Cortex of kidney (tissue), 1 donor: Measurements from ENCODE around the gene GABRR1.
"Not testable (repeated sequence)": the region's sequence is repeated elsewhere in the genome, so short reads cannot be mapped to it uniquely, and the experiment has no call there.

Experiments
- DNase-seq: peaks from one replicate; lab custom pipeline; 2025; lab: John Stamatoyannopoulos, UW

The GABRR1 gene

DNA sequence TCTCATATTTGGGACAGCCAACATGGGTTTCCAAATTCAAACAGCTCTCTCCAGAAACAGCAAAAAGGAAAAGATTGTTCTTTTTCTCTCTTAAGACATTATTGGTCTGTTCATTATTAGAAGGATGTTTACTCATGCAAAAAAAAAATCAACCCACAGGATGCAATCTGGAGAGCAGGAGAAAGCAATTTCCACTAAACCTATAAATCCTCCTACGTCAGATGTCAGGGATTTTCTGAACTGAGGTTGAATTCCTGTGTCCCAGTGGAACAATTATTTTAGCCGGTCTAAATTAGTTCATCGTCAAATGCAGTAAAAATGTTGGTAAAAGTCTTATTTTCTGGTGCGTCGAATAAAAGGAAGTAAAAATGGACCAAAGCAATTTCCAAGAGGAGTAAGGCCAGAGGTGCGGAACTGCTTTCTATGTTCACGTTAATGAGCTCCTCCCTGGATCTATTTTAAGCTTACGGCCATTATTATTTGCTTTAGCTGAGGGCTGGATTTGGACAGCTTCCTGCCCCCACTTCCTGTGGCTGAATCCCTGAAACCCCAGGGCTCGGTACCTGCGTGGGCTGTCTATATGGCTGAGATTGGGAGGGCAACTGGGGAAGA, at the start of gene GABRR1:
Gene GABRR1 (minus strand): TSS at position 60 of the 612 bp plus-strand sequence. CDS start 36 bp downstream, at position 24.
- DNase-seq, result no peak

DNA sequence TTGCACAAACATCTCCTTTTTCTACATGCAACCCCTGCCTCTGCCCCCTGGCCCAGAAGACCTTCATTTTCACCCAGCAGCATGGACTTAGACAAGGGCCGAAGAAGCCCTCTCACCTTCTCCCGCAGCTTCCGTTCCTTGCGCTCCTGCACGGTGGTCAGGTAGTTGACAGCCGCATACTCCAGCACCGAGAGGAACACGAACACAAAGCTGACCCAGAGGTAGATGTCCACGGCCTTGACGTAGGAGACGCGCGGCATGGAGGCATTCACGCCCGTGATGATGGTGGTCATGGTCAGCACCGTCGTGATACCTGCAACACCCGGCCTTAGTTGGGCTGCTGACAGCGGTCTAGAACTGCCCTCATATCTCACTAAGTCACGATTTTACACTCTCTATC, 47.1 kb upstream of the GABRR1 start:
- DNase-seq, result no peak

DNA sequence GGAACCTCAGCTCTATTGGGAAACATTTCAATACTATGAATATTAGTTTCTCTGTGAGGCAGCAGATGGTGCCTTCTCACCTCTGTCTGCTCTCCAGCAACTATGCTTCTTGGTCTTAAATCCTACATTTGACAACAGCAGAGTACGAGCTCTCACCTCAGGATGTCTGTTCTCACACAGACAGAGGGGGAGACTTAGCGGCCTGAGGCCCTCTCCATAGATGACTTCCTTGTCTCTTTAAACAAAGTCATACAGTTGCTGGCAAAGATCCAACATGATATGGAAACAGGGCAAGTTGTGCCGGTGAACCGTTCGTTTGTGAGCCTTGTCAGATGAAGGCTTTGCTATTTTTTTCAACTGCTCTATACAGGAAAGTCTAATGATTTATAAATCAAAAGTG, 43.7 kb upstream of the GABRR1 start:
- no peak for DNase-seq

DNA sequence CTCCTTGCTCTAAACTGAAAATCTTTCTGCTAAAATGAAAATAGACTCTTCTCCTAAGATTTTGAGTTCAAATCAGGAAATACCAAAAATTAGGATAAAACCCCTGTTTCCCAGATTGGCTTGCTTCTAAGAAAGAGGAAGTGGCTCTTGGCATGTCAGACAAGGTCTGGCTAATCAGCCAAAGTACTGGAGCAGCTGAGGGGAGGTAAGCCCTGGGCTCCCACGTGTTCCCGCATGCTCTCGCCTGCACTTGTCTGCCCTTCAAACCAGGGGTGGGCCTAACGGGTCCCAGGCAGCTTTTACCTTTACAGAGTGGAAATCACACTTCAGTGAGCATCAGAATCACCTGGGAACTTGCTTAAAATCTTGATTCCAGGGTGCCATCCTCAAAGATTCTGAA, 43.2 kb upstream of the GABRR1 start:
- DNase-seq, result no peak

DNA sequence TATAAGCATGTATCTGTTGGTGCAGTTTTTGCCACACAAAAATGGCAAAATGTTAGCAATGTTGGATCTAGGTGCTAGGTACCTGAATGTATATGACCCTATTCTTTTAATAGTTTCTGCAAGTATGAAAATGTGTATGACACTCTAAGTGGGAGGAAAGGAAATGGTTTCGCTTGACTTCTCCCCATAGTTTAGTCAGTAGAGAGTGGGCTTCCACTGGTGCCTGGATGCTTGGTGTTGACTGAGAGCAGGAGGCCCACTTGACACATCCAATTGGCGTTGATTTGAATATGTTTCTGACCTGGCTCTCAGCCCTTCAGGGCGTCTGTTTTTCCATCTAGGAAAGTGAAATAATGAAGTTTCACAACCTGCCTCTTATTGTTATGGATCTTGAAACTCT, 41.8 kb upstream of the GABRR1 start:
- DNase-seq, result no peak

- no peak for DNase-seq
Observed at GRCh38 chr6:89257781-89258180, 40.6 kb upstream of the GABRR1 start.

DNA sequence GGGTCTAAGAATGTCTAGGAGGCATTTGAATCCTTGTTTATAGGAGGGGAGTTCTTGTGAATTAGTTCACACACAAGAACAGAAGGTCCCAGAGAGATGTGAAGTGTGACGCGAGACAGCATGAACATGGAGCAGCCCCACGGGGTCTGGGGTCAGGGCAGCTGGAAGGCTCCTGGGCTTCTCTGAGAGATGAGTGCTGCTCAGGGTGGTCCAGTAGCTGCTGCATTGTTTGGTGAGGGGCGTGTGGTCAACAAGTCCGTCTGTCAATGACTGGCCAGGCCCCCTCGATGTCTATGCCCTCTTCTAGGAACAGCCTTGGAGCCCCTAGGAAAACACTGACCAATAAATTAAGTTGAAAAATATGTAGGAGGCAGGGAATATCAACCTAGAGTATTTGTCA, 40.2 kb upstream of the GABRR1 start:
- no peak for DNase-seq

DNA sequence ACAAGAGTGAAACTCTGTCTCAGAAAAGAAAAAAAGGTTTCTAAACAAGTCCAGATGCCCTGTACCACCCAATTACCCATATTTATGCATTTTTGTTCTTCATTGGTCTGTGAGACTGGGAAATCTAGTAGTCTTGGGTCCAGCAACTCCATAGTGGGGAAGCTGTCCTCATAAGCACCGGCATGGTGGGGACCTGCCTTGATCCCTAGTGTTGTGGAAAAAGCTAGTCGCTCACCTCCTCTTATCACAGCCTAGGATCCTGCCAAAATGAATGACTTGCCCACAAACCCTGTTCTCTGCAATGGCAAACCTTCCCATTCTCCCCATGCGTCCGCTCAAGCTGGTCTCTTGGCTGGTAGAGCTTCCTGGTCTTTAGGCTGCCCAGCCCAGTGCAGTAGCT, 38.3 kb upstream of the GABRR1 start:
- no peak for DNase-seq

- DNase-seq, result no peak
Observed at GRCh38 chr6:89254569-89254968, 37.4 kb upstream of the GABRR1 start.

- no peak for DNase-seq
Observed at GRCh38 chr6:89252907-89253306, 35.7 kb upstream of the GABRR1 start.

DNA sequence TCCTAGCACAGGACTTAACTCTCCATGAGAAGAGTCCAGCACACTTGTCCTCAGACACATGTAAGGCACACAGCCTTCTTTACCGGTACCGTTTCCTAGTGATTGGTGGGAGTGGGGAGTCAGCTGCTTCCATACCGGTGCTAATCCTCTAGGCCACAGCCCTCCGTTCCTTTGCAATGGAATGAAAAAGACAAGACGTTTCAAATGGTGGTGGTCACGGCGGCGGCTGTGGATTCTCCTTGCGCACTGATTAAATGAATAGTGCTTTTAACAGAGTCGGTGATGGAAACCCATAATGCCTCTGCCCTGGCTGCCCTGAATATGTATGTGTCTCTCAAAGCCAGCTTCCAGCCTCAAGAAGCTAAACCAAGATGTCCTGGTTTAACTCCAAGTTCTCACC, 34.8 kb upstream of the GABRR1 start:
- no peak for DNase-seq

GRCh38 chr6:89251170-89251569, 34.0 kb upstream of the GABRR1 start:
- DNase-seq, result no peak

DNA sequence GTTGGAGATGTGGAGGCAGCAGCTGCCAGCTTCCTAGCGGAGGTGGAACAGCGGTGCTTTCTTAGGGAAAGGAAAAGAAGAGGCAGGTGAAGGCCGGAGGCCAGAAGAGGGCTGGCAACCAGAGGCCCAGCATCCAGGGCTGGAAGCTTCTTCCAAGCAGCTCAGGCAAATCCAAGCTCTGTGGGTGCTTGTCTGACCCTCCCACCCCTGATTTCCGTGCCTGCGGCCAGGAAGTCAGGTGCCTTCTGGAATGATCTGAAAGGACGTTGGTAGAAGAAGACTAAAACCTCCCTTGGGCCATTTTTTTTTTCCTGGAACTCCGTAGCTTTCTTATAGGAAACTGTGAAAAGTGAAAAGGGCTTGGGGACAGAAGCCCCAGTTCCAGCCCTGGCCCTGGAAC, 33.1 kb upstream of the GABRR1 start:
- no peak for DNase-seq

- DNase-seq, result no peak
Observed at GRCh38 chr6:89244241-89244985, 27.3 kb upstream of the GABRR1 start.

DNA sequence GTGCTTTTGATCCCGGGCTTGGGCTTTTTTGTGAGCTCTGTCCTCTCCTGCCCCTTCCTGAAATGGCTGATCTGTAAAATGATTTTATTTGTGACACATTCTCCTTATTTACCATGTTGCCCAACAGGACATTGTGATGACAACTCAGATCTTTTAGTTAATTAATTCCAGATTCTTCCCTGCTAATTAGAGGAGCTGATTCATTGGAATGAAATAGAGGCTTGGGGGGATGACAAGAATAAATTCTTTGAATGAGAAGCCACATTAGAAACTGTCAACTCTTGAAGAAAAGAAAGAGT, 26.1 kb upstream of the GABRR1 start:
- DNase-seq, result no peak

DNA sequence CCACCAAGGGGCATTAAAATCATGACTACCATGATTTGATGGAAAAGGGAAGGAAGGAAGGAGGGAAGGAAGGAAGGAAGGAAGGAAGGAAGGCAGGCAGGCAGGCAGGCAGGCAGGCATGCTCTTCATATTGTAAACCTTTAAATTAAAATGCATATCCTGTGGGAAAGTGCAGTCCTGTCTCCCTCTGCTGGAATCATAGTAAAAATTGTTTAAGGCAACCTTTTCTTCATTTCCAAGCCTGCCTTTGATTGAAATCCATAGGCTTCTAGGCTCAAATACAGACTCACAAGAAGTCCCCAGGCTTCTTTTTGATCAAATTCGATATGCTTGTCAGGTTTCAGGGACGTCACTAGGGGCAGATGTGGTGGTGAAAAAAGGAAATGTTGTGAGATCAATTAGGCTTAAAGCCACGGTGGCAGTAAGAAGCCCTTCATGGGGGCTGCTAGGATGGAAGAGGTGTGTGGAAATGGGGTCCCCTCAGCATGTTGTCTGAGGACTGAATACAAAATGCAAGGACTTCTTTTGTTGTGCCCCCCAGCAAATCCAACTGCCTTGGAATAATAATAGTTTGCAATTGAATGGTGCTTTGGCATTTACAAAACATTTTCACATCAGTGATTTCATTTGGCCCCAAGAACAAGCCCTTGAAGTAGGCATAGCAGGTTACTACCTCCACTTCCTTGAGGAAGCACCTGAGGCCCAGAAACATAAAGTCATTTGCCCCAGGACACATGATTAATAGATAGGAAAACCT, 25.6 kb upstream of the GABRR1 start:
- no peak for DNase-seq

DNA sequence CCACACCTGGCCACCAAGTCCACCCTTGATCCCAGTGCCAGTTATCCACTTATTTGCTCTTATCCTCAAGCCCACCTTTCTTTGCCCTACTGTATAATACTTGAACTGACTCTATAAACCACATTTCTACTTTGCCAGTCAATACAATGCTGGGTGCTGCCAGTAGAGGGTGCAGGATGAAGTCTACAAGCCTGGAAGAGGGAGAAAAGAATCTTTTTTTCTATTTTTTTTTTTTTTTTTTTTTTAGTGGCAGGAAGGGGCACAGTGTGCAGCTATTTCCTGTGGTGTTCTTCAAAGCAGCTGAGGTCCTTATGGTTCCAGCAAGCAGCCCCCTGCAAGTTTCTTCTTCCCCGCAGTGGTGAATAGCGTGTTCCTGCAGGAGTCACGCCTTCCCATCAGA, 22.2 kb upstream of the GABRR1 start:
- DNase-seq, result no peak

DNA sequence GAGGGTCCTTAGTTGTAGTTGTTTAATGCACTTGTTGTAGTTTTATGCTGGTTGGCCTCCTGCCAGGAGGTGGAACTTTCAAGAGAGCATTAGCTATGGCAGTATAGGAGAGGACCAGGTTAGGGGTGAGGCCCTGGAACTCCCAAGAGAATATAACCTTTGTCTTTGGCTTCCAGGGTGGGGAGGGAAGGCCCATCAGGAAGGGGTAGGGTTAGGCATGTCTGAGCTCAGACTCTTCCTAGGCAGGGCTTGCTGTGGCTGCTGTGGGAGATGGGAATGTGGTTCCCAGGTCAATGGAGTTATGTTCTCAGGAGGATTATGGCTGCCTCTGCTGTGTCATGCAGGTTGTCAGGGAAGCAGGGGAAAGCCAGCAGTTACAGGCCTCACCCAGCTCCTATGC, 20.0 kb upstream of the GABRR1 start:
- DNase-seq, result no peak

DNA sequence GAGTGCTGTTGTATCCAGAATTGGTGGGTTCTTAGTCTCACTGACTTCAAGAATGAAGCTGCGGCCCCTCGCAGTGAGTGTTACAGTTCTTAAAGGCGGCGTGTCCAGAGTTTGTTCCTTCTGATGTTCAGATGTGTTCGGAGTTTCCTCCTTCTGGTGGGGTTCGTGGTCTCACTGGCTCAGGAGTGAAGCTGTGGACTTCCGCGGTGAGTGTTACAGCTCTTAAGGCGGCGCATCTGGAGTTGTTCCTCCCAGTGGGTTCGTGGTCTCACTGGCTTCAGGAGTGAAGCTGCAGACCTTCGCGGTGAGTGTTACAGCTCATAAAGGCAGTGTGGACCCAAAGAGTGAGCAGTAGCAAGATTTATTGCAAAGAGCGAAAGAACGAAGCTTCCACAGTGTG, 16.4 kb upstream of the GABRR1 start:
- DNase-seq, result not testable (repeated sequence)

DNA sequence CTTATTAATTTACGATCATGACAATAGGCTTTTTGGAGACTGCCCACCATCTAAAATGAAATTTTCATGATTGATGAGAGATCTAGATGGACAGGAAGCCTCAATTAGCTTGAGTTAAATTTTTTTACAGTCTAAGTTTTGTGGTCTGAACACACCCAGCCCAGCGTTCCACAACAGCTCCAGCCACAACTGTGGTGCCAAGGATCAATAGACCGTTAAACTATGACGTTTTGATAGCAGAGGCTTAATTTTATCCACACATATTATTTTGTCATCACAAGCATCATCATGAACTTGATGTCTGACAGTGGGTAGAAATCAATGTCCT, 5.5 kb upstream of the GABRR1 start:
- no peak for DNase-seq

DNA sequence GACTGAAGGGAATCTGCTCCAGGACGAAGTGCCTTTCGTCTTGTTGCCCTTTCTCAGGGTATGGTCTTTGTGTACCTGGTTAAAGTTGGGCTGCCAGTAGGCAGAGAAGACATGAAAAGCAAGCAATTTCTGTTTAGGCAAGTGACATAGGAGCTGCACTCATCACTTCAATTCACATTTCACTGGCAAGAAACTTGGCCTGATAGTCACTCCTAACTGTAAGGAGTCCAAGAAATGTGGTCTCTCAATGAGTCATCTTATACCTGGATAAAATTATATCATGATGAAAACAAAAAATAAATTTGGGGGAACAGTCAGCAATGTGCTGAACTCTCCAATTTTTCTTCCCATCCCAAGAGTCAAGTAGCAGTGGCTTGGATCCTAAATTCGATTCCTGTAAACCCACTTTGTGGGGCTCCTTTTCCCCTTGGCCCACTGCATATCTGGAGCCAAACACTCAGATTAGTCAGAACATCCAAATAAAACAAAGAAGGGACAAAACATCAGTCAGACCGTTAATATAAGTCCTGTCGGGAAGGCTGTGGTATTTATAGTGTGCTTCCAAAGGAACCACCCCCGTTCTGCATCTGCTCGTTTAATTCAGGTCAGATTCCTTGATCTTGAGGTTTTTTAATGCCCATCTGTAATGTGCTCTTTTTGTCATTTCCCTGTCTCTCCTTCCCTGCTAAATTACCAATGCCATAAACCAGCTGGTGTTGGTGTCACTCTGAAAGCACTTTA, 5.0 kb upstream of the GABRR1 start:
- DNase-seq, result no peak

GRCh38 chr6:89221129-89221528, 4.0 kb upstream of the GABRR1 start:
- no peak for DNase-seq

- no peak for DNase-seq
Observed at GRCh38 chr6:89216411-89216810, 747 bp downstream of the GABRR1 start.
